Measurements from ENCODE around the gene PROKR1.
"Not testable (repeated sequence)": the region's sequence is repeated elsewhere in the genome, so short reads cannot be mapped to it uniquely, and the experiment has no call there.

The PROKR1 gene

DNA sequence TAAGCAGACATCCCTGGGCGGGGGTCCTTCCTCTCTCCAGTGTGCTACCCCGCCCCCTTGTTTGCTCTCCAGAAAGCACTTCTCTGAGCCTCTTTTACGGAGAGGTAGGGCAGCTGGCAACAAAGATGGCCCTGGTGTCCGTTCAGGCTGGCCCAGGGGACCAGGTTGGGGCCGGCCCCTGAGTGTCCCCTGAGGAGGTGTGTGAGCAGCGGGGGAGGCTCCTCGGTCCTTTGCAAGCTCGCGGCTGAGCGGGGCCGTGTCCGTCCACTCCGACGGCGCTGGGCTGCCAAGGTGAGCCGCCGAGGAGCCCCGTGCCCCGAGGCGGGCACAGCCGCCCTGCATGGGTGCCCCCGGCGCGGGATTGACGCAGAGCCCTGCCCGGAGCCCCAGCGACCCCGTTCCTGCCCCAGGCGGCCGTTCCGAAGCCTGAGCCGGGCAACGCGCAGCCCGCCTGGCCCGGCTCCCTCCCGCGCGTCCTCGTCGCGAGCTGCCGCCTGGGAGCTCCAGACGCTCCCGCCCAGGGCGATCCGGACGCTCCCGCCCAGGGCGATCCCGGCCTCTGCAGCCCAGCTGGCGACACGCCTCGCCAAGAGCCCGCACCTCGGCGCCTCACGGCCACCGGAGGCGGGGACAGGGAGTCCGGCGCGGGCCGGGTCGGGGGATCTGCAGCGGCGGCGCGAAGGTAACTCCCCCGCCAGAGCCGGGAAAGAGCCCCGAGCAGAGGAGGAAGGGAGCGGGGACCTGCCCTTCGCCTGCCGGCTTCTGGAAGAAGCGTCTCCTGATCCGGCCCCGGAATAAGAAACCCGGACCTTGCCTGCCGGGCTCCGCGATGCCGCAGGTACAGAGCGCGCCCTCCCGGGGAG is at the start of gene PROKR1:
Gene PROKR1, plus strand, starts transcription at position 569 of the 863 bp plus-strand sequence. CDS start 2,243 bp downstream, outside the sequence.
- DNase-seq, result peak; percentile 8

DNA sequence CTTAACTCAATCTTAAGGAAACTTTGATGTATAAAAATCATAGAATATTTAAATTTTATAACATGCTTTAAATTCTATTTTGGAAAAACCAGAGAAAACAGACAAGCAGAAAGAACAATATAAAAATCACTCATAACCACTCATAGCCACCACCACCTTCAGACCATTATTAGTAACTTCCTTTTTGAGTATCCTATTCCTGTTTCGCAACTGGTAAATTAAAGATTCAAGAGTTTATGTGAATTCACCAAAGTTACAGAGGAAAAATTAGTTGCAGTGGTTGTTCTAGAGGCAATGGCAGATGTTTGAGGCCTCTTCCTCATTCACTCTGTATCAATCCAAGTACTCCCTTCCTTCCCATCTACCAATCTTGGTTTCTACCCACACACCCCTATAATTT is 49.3 kb upstream of the PROKR1 start:
- DNase-seq, result no peak

DNA sequence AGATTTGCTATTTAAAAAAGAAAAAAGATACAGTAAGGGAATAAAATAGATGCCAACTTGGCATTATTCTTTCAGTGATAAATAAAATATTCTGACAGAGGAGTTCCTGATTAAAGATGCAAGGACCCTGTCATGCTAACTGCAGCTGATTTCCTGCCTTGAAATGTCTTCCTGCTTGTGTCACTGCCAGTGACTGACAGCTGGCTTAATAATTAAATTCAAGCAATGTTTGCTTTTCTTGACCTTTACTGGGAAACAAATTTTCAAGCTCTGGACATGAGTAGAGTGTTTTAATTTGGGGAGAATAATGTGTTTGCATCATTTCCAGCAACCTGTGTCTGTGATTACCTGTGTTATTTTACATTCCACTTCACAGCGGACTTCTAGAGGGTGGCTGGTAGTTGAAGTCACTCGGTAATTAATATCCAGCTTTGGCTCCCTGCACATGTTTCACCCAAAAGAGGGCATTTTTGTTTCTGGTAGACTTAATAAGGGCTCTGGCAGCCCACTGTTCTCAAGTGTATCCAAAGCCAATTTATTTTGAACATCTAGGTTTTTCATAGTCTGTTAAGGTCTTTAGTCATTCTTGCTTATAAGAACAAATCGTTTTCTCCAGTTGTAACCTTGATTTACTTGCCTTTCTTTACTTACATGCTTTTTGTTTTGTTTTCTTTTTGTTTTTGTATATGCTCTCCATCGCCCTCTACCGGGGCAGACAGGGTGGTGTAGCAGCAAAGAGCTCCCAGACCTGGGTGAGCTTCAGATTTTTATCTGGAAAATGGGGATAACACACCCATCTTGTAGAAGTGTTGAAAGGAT is 48.5 kb upstream of the PROKR1 start:
- peak; percentile 35 for DNase-seq

DNA sequence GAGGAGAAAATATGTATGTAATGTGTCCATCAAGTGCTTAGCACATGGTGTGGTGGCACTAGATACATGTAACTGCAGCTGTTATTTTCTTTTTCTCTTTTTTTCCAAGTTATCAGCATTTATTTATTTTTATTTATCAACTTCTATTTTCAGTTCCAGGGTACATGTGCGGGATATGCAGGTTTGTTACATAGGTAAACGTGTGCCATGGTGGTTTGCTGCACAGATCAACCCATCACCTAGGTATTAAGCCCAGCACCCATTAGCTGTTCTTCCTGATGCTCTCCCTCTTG is 47.9 kb upstream of the PROKR1 start:
- not testable (repeated sequence) for DNase-seq

DNA sequence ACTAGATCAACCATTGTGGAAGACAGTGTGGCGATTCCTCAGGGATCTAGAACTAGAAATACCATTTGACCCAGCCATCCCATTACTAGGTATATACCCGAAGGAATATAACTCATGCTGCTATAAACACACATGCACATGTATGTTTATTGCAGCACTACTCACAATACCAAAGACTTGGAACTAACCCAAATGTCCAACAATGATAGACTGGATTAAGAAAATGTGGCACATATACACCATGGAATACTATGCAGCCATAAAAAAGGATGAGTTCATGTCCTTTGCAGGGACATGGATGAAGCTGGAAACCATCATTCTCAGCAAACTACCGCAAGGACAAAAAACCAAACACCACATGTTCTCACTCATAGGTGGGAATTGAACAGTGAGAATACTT is 42.9 kb upstream of the PROKR1 start:
- not testable (repeated sequence) for DNase-seq

DNA sequence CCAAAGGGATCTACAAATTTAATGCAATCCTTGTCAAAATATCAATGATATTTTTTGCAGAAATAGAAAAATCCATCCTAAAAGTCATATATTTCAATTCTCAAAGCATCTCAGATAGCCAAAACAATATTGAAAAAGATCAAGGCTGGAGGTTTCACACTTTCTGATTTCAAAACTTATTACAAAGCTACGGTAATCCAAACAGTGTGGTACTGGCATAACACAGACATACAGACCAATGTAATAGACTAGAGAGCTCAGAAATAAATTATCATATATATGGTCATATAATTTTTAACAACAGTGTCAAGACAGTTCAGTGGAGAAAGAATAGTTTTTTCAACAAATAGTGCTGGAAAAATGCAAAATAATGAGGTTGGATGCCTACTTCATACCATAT is 40.3 kb upstream of the PROKR1 start:
- DNase-seq, result no peak

DNA sequence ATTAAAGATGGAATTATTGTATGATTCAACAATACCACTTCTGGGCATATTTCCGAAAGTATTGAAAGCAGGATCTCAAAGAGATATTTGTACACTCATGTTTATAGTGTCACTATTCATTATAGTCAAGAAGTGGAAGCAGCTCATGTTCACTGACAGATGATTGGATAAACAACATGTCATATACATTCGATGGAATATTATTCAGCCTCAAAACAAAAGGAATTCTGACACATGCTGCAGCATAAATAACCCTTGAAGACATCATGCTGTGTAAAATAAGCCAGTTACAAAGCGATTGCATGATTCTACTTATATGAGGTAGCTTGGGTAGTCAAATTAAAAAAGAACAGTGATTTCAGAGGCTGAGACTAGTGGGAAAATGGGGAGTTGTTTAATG is 39.3 kb upstream of the PROKR1 start:
- DNase-seq, result no peak

DNA sequence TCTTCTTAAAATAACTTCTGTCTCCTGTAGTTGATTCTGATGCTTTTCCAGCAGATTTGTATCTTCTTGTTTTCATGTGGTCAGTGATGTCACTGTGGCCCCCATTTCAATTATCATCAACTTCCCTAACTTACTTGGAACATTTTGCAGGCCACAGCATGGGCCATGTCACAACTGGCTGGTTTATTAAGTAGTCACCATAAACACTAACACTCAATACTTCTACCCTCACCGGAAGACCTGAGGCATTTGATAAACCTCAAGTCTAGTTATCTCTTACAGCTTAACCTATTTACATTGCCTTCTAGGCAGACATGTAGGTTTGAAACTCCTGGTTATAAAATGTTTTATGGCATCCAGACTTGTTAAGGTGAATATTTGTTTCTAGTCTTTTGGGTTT is 37.4 kb upstream of the PROKR1 start:
- DNase-seq, result no peak

DNA sequence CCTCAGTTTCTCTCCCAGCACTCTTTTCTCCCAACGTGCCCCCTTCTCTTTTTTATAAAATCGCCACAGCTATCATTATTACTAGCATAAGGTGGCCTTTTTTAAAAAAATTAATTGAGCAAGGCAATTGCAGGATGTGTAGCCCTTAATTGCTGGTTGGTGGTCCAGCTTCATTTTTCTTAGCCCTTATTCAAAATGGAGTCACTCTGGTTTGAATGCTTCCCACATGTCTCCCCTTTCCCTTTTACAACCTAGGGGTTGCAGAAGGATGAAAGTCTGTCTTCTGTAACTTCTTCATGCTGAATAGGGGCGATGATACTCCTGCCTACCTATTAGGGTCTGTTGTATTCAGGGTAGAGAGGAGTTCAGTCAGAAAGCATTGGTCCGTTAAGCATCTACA is 36.6 kb upstream of the PROKR1 start:
- no peak for DNase-seq

DNA sequence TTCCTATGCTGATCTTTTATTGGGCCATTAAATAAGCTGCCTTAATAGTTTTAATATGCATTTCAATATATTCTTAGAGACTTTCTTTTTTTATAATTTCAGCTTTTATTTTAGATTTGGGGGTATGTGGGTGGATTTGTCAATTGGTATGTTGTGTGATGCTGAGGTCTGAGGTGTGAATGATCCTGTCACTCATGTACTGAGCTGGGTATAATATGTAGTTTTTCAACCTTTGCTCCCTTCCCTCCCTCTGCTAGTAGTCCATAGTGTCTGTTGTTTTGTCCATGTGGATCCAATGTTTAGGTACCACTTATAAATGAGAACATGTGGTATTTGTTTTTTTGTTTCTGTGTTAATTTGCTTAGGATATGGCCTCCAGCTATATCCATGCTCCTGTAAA is 35.5 kb upstream of the PROKR1 start:
- no peak for DNase-seq

DNA sequence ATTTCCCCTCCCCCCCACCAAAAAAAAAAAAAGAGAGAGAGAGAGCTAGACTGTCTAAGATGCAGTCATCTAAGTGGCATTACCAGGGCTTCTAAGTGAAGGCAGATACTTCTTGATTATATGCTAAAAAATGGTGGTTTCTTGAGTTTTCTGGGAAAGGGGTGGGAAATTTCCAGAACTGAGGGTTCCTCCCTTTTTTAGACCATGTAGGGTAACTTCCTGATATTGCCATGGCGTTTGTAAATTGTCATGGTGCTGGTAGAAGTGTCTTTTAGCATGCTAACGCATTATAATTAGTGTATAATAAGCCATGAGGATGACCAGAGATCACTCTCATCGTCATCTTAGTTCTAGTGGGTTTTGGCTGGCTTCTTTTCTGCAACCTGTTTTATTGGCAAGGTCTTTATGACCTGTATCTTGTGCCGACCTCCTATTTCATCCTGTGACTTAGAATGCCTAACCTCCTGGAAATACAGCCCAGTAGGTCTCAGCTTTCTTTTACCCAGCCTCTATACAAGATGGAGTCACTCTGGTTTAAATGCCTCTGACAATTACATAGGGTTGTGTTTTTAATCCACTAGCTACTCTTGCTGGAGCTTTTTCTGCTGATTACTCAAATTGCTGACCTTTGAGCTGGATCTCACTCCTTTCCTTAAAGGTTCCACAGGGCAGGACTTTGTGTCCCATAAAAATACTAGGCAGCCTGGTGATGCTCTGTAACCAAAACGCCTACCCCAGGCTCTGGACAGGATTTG is 30.4 kb upstream of the PROKR1 start:
- no peak for DNase-seq

DNA sequence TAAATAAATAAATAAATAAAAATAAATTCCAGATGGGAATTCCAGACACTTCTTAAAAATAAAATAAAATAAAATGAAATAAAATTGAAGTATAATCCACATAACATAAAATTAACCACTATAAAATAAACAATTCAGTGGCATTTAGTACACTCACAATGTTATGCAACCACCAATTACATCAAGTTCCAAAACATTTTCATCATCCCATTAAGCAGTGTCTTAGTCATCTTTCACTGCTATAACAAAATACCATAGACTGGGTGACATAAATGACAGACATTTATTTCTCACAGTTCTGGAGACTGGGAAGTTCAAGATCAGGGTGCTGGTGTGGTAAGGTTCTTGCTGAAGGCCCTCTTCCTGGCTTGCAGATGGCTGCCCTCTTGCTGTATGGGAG is 22.6 kb upstream of the PROKR1 start:
- no peak for DNase-seq

DNA sequence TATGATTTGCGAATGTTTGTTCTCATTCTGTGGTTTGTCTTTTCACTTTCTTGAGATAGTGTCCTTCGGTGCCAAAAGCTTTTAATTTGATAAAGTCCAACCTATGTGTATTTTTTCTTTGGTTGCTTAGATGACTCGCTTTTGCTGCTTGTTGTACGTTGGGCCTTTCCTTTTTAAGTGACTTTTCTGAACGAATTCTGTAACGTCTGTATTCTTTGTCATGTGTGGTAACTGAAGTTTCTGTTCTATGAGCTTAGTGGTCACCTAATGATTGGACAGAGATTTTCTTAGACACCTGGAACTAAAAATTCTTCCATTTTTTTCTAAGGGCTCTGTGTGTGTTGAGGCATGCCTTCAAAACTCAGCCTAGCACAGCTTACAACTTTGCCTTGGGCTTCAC is 19.6 kb upstream of the PROKR1 start:
- DNase-seq, result no peak

DNA sequence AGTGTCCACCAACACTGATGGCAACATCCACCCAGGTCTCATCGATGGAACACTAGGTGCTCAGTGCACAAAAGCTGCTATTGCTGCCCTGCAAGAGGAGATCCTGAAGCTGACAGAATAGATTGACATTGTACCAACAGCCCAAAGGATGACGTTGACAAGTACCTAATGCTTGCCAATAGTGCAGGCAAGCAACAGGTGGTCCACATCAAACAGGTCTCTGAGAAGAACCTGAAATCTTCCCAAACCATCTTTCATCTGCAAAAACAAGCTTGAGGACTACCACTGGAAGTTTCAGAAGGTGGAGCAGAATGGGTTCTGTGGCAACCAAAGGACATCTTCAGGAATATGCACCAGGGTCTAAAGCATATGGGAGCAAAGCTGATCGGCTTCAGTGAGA is 15.8 kb upstream of the PROKR1 start:
- no peak for DNase-seq

DNA sequence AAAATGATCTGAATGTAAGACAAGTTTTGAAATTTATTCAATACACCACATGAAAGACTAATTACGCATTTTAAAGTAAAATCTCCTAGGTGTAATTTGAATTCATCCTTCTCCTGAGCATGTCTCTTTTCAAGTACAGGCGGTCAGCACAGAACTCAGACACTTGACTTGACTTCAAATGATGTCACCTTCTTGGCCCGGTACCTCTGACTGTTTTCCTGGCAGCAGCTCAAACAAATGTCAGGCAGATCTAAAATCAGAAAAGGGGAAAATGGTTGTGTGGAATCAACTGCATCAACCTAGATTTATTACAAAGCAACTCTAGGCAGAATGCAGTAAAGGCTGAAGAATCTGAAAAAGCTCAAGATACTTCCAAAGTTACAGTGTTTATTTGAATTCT is 11.4 kb upstream of the PROKR1 start:
- DNase-seq, result no peak

DNA sequence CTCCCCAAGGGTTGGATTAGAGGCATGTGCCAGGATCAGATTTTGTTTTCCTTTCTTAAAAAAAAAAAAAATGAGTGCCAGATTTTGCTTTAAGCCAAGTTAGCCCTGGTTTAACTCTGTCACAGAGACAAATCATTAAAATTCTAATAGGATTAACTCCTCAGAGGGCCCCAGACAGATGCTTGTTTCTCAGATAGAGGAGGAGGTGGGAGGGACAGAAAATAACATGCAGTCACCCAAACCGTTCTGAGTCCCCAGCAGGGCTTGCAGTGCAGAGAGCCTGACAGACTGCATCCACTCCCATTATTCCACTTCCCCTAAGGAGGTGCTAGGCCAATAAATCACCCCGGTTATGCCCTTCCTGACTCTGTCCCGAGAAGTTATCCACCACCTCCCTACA is 6.3 kb upstream of the PROKR1 start:
- no peak for DNase-seq

DNA sequence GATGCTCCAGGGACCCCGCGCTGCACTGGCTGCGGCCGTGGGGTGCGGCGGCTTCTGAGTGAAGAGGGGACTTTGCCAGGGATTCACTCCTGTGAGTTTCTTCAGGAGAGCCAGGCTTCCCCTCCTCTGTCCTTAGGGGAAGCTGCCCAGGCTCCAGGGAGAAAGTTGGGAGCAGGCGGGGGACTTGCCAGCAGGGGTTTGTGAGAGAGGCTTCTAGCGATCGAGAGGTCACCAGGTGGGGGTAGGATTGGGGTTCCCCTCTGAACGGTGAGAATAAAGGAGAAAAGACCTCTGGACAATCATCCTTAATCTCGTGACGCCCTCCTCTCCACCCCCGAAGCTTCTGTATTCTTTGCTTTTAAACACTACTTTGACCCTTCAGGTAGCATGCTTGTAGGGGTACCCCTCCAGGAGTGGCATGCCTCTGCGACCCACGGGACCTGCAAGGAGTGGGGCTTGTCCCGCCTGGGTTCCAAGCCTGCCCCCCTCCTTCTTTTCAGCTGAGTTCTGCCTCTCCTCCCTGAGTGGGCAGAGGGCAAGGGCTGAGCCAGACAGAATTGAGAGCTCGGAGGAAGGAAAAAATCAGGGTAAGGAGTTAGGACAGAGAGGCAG is 601 bp downstream of the PROKR1 start:
- no peak for DNase-seq

DNA sequence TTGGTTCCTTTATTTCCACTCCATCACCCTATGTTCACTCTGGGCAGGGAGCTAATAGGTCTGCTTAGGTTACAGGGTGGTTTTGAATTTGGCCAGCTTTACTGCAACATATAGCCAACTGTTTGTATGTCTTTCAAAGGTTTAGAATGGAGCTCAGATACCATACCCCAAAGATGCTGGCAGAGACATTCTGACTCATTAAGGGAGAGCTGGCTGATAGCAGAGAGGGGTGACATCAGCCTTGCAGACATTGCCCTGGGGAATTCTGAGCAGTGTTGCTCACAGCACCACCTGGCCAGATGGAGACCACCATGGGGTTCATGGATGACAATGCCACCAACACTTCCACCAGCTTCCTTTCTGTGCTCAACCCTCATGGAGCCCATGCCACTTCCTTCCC is 2.1 kb downstream of the PROKR1 start:
- DNase-seq, result peak; percentile 3

DNA sequence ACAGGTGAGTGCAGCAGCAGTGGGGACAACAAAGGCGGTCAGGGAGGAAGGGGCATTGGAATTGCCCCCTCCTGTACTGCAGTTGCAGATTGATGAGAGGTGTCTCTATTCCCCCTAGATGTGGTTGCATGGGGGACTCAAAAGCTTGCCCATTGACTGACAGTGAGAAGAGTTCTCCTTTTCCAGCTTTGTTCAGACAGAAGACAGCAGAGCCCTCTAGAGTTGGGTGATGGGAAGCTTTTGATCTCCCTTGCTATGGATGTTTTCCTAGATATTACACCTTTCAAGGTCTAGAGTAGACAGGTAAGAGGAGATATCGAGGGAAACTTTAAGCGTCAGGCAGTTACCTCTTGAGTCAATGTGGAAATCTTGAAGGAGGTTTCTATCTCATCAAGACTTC is 2.9 kb downstream of the PROKR1 start:
- no peak for DNase-seq

DNA sequence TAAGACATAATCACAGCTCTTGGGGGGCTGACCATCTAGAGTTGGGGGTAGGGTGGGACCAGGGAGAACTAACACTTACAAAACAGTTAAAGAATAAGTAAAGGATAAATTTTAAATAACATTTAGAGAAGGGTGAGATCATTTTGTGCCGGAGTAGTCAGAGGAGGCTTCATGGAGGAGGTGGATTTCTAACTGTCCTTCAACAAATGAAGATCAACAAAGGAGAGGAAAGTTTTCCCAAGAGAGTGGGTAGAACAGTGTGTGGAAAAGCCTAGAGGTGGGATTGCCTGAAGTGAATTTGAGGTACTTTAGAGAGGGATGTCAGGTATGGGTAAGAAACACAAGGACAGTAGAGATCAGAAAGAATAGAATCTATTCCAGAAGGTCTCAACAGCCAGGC is 7.3 kb downstream of the PROKR1 start:
- no peak for DNase-seq

DNA sequence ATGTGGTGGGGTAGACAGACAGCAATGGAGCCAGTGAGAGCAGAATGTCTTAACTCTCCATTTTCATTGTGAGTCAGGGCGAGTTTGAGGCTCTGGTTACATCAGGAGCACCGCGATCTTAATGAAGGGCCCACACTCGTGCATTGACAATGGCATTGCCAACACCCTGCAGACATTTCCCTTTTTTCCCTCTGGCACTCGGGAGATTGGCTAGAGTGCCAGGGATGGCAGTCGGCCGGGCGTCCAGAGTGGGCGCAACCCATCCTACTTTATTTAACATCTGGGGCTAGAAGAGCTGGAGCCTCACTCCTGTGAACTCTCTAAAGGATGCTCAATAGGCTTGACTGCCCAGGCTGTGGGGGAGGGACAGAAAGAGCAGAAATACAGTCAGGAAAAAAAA is 9.7 kb downstream of the PROKR1 start:
- DNase-seq, result no peak

DNA sequence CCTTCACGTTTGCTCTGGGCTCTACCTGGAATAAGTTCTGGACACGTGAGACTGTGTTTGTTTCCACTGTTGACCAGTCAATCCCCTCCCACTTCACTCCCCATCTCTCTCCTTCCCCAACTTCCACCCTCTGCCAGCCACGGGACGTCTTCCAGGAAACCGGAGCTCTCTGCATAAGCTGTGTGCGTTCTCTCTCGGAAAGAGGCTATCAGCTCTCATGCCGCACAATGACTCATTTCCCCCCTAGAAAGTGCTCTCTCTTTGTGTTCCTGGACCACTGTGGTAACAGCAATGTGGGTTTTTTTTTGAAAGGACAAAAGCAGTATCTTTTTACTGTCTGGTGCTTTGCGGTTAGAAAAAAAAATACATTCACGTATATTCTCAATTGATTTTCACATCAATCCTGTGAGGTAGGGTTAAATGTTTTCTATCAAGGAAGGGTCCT is 10.2 kb downstream of the PROKR1 start:
- peak; percentile 63 for DNase-seq

DNA sequence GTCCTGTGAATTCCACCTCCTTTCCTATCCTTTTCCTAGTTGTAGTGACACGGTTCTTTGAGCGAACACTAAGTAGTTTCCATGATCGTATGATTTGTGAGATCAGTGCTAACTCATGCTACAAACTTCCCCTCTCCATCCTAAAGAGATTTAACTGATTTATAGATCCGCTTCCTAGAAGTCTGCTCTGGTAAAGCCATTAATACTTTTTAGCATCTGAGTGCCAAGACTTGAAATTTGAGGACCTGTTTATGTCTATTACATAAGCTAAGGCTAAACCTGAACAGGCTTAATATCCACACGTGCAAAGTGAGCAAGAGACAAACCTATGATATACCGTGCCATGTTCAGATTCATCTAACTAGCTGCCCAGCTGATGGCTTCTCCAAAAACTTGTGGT is 14.9 kb downstream of the PROKR1 start:
- no peak for DNase-seq

All from fibroblast of skin of right quadriceps (primary cell).